ENCODE data around the gene MYO18B.

- no peak for TF ChIP-seq CTCF (conservative IDR thresholded peaks at IDR 0.05; ENCODE audit: low read depth, low read length)
- no peak for TF ChIP-seq RAD21 (IDR thresholded peaks at IDR 0.05; ENCODE audit: low read length)
- no peak for TF ChIP-seq POLR2A (IDR thresholded peaks at IDR 0.05; ENCODE audit: low read depth, low read length)
- no peak for TF ChIP-seq RFX5 (IDR thresholded peaks at IDR 0.05; ENCODE audit: low read depth, low read length)
- TF ChIP-seq CHD1 (IDR thresholded peaks at IDR 0.05; ENCODE audit: low read depth, low read length), result no peak
- TF ChIP-seq SMC3 (IDR thresholded peaks at IDR 0.05; ENCODE audit: low read depth, low read length), result no peak
- no peak for TF ChIP-seq MAZ (IDR thresholded peaks at IDR 0.05; ENCODE audit: borderline replicate concordance, low read depth, low read length)
- TF ChIP-seq MXI1 (IDR thresholded peaks at IDR 0.05; ENCODE audit: borderline replicate concordance, low read depth, low read length), result no peak
- no peak for TF ChIP-seq ELK1 (IDR thresholded peaks at IDR 0.05; ENCODE audit: borderline replicate concordance, low read depth, low read length)
Observed at GRCh38 chr22:26033586-26033985, 291.6 kb downstream of the MYO18B start.
